MCF 10A (cell line): ENCODE results near the gene PYURF. TPM values are rescaled to one million over a fixed set of nuclear protein-coding genes. Genes with fewer than 3 reads are reported as not detected.

Source experiments
- total RNA-seq: library from RNA; stranded (reverse); gene quantifications from 2 replicates; pipeline ENCODE4 v1.2.3, GENCODE V29; 2022

The PYURF gene
- total RNA-seq, 1 experiment from 2014 or later: 80.9 TPM

Other genes with a start within 250 kb of the PYURF start
- 19.5 and 21.0 TPM in 2 replicates for gene PPM1K, start 239.2 kb downstream of the PYURF start, total RNA-seq
- 1.7 and 2.4 TPM in 2 replicates for gene HERC6, start 144.9 kb downstream of the PYURF start, total RNA-seq
- gene HERC5, start 66.7 kb downstream of the PYURF start, total RNA-seq: 0.54 and 0.63 TPM in 2 replicates
- gene HERC3, start 68.7 kb upstream of the PYURF start, total RNA-seq: 34.9 and 64.0 TPM in 2 replicates
- 0.27 and 0.30 TPM in 2 replicates for gene NAP1L5, start 174.1 kb upstream of the PYURF start, total RNA-seq